ENCODE data around the gene CCL16.
"Not testable (repeated sequence)": the region's sequence is repeated elsewhere in the genome, so short reads cannot be mapped to it uniquely, and the experiment has no call there.

Gene CCL16

DNA sequence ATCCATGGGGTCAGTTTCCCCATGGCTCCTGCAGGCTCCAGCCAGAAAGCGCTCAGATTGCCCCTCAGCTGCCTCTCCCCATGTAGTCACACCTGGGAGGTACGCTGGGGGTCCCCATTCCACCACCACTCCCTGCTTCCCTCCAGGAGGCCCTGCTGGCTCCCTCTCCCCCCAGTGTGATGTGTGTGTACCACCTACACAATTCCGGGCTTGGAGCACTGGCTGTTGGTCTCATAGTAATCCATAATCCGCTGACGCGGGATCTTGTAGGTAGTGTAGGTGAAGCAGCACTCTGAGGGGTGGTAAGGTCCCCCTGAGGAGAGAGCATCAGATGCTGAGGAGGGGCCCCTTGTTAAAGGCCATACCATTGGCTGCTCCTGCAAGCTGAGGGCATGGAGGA is 2.8 kb upstream of the CCL16 start:
- DNase-seq: no peak

DNA sequence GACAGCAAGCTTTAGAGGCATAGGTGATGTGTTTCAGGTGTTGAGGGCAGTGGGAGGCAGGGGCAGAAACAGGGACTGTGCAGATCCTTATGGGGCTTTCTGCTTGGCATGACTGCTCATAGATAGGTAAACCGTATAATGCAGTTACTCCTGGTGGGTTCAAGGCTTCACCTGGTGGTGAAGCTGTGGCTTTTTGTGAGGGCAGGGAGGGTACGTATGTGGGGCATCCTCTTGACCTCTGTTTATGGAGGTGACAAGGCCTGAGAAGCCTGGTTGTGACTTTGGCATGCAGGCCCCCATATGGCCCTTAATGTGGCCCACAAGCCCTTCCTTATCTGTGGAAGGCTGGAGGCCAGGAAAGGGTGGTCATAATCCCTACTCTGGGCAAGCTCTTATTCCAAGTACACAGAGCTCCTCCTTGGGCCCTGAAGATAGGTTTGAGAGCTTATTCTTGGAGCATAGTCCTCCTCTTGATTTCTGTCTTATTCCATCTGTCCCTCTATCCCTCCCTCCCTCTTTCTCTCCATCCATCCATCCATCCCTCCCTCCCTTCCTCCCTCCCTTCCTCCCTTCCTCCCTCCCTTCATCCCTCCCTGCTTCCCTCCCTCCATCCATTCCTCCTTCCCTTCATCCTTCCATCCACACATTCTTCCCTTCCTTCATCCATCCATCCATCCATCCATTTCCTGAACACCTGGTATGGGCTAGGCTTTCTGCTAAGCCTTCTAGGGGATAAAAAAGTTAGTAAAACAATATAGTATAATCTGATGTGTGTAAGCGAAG is 1.3 kb upstream of the CCL16 start:
- no peak for DNase-seq

- no peak for DNase-seq
Observed at GRCh38 chr17:35981908-35982330, 622 bp upstream of the CCL16 start.

- no peak for DNase-seq
Observed at GRCh38 chr17:35978346-35978745, 3.0 kb downstream of the CCL16 start.

DNA sequence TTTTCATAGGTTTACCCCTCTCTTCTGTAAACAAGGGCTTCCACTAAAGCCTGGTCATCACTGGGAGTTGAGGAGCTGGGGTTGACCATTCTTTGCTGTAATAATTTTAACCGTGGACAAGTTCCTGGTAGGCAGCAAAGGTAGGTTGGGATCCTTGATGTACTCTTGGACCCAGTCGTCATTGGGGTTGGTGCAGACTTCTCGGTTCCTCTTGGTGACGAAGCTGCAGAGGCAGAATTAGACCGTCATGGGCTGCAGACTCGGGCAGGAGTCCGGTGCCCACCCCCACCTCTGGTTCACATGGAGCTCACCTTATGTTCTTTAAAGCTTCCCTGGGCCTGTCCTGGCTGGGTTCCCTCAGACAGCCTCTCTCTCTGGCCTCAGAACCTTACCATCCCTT is 3.8 kb downstream of the CCL16 start:
- DNase-seq: no peak

GRCh38 chr17:35973333-35974260 is 7.7 kb downstream of the CCL16 start:
- no peak for DNase-seq

GRCh38 chr17:35972945-35973332 is 8.4 kb downstream of the CCL16 start:
- no peak for DNase-seq

- DNase-seq: no peak
Observed at GRCh38 chr17:35972535-35972934, 8.8 kb downstream of the CCL16 start.

DNA sequence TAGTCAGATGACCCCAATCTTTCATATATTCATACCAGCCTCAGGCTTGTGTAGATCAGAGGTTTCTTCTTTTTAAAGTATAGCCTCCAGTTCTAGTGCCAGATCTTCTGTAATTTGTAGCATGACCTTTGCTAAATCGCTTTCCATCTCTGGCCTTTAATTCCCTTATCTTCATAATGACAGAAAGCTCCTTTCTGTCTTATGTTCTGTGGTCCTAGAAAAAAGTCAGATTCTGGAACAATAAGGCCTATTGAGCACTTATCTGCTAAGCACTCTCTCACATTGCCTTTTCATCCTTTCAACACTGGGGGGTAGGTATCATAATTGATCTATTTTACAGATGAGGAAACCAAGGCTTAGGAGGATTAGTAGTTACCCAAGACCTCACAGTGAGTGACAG is 9.2 kb downstream of the CCL16 start:
- no peak for DNase-seq

GRCh38 chr17:35969558-35970380 is 11.5 kb downstream of the CCL16 start:
- DNase-seq: no peak

DNA sequence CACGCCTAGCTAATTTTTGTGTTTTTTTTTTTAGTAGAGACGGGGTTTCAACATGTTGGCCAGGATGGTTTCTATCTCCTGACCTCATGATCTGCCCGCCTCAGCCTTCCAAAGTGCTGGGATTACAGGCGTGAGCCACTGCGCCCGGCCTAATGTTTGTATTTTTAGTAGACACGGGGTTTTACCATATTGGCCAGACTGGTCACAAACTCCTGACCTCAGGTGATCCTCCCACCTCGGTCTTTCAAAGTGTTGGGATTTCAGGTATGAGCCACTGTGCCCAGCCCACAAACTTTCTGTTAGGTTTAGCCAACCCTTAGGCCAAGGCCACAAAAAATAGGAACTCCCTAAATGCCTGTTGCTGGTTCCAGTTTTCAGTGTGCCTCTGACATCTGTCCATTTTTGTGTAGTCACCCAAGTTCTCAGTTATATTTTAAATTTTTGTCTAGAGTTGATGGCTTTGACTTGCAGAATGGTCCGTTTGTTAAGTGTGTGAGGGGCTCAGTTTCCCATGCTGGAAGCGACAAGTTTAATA is 12.7 kb downstream of the CCL16 start:
- no peak for DNase-seq

DNA sequence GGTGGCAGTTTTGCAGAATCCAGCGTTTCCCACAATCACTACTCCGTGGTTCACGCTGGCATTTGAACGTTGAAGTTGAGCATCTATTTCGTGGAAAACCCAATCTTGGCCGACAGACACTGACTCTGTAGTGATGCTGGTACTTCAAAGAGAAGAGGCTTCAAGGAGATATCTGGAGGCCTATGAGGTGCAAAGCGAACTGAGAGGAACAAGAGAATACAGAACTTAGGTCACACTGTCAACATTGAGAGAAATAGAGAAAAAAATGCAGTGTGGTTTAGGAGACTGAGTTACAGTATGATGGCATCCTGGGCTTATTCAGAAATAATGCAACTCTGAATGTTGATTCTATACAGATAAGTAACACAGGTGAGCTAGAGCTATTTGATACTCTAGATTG is 16.0 kb downstream of the CCL16 start:
- no peak for DNase-seq

GRCh38 chr17:35963663-35964062 is 17.6 kb downstream of the CCL16 start:
- no peak for DNase-seq

DNA sequence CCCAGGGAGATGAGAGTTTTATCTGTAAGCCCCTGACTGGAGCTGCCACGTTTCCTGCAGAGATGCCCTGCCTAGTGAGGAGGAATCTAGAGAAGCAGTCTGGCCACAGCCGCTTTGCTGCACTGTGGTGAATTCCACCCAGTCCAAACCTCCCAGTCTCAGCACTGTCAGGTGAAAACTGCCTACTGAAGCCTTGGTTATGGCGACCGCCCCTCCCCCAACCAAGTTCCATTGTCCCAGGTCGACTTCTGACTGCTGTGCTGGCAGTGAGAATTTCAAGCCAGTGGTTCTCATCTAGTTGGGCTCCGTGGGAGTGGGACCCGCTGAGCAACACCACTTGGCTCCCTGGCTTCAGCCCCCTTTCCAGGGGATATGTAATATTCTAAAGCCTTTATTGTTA is 27.6 kb downstream of the CCL16 start:
- DNase-seq: no peak

- no peak for DNase-seq
Observed at GRCh38 chr17:35949401-35949800, 31.9 kb downstream of the CCL16 start.

DNA sequence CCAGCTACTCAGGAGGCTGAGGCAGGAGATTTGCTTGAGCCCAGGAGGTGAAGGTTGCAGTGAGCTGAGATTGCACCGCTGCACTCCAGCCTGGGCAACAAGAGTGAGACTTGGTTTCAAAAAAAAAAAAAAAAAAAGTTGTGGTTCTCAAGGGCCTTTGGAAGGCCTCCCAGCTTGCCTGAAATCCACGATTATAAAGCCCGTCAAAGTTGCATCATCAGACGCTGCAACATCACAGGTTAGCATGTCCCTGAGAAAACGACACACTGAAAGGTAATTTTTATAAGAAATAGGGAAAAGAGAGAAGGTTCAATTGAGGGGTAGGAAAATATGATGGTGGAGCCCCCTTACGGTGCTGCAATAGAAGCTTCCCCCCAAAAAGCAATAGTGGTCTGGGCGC is 33.2 kb downstream of the CCL16 start:
- DNase-seq: no peak

DNA sequence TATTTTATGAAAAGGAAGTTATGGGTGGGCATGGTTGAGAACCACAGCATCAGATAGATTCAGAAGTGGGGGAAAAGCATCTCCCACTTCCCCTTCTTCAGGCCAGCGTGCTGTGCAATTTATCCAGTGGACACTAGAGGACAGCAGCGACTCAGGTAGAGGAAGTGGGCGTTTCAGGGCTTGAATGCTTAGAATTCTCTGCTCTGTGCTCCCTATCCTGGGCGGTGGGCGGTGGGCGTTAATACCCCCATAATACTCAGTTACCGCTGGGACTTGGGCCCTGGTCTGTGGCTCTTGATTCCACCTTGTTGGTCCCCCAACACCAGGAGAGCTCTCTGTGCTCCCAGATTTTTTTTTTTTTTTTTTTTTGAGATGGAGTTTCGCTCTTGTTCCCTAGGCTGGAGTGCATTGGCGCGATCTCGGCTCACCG is 34.1 kb downstream of the CCL16 start:
- DNase-seq: no peak

- DNase-seq: no peak
Observed at GRCh38 chr17:35944151-35944550, 37.1 kb downstream of the CCL16 start.

DNA sequence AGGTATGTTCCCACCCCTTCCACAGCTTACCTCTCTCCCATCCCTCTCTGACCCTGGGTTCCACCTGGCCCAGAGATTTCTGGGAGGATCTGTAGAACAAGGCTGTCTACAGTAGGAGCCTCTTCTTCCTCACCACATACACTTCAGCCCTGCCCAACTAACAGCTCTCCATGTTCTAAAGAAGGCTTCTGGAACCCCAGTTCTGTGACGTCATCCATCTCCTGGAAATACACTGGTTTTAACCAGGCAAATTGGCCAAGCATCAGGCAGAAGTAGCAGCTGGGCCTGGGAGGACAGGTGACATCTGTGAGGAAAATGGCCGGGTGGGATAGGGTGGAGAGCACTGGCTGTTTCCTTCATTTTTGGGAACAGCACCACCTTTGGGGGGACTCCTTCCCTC is 37.8 kb downstream of the CCL16 start, which contains the start of gene LYZL6:
LYZL6 (minus strand) TSS at position 177 of the 400 bp plus-strand sequence. CDS start 4,357 bp downstream, outside the sequence.
- DNase-seq: no peak

GRCh38 chr17:35942588-35943186 is 38.6 kb downstream of the CCL16 start:
- no peak for DNase-seq

GRCh38 chr17:35938492-35938891 is 42.8 kb downstream of the CCL16 start:
- not testable (repeated sequence) for DNase-seq

DNA sequence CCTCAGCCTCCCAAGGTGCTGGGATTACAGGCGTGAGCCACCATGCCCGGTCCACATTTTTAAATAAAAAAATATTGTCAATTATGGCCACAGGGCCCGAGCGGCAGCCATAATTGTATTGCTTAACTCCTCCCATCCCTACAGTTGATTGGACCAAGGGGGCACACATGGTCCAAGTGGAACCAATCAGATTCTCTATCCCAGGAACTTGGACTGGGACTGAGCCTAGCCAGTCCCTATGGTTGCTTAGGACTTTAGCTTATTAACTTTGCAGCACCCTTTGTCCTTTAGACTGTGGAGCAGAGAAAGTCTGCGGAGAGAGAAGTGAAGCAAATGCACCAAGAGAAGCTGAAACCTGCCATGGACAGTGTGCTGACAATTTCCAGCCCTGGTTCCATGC is 45.2 kb downstream of the CCL16 start:
- DNase-seq: no peak

All from SIG-M5 (cell line).